ENCODE measurements around the gene CASP2. TPM values are rescaled to one million over a fixed set of nuclear protein-coding genes. Genes with fewer than 3 reads are reported as not detected.

The CASP2 gene
- polyA plus RNA-seq (2011; rRNA removed) (15.4 and 16.0 TPM in 2 replicates), polyA minus RNA-seq (2011; rRNA and poly(A)+ RNA removed) (27.3 and 39.8 TPM in 2 replicates)

GRCh38 chr7:143287935-143288826 lies at the start of gene CASP2:
TSS of gene CASP2 (plus strand) at chr7:143288351. CDS start at chr7:143288456, 105 bp downstream.
- peak; percentile 85 for DNase-seq (ENCODE audit: low read depth)
- POLR2A ChIA-PET: no interaction called here
- peak within 1 kb of the TSS; percentile 92 for H3K4me3 ChIP-seq (ENCODE audit: low read depth, low read length)
- CTCF ChIA-PET: interaction anchor here (0.7 to 1.5 kb wide), 5 partner anchors 8 to 92 kb away, joined by 3 to 6 read pairs (median 4); no protein-coding TSS in a partner anchor
- H3K36me3 ChIP-seq (ENCODE audit: control insufficient read depth, insufficient read depth, low read length): peaks cover 3% of the 10 kb centered on the region
- TF ChIP-seq CTCF (IDR thresholded peaks at IDR 0.05; ENCODE audit: insufficient read depth, low read depth, low read length): peak; percentile 50
- H3K27me3 ChIP-seq (ENCODE audit: control insufficient read depth, insufficient read depth, low read length): no peaks in the 10 kb centered on the region

GRCh38 chr7:143239813-143240212 lies 48.3 kb upstream of the CASP2 start:
- H3K36me3 ChIP-seq (ENCODE audit: control insufficient read depth, insufficient read depth, low read length): no peaks in the 10 kb centered on the region
- ChIA-PET POLR2A (interaction anchor here (0.6 kb wide), 2 partner anchors 680 to 845 kb away, joined by 5 to 19 read pairs; no protein-coding TSS in a partner anchor), CTCF (interaction anchor here (0.6 to 3.0 kb wide), 37 partner anchors 8 to 682 kb away, joined by 3 to 28 read pairs (median 5); partner anchors contain the start of genes CASP2, CLCN1, GSTK1 and TAS2R40)
- H3K27me3 ChIP-seq (ENCODE audit: control insufficient read depth, insufficient read depth, low read length): peaks cover 6% of the 10 kb centered on the region
- no peak for TF ChIP-seq CTCF (IDR thresholded peaks at IDR 0.05; ENCODE audit: insufficient read depth, low read depth, low read length)
- DNase-seq (ENCODE audit: low read depth): peak; percentile 63
- H3K4me3 ChIP-seq (ENCODE audit: low read depth, low read length): no peak overlapping the region

GRCh38 chr7:143240291-143241168 lies 47.6 kb upstream of the CASP2 start:
- DNase-seq (ENCODE audit: low read depth): peak; percentile 78
- peaks cover 6% of the 10 kb centered on the region for H3K27me3 ChIP-seq (ENCODE audit: control insufficient read depth, insufficient read depth, low read length)
- ChIA-PET CTCF (interaction anchor here (0.7 to 3.0 kb wide), 44 partner anchors 8 to 260 kb away, joined by 3 to 28 read pairs (median 5); partner anchors contain the start of genes CASP2, CLCN1, GSTK1 and TAS2R40), POLR2A (interaction anchor here (0.6 kb wide), 2 partner anchors 159 to 845 kb away, joined by 3 to 19 read pairs; no protein-coding TSS in a partner anchor)
- no peaks in the 10 kb centered on the region for H3K36me3 ChIP-seq (ENCODE audit: control insufficient read depth, insufficient read depth, low read length)
- peak; percentile 88 for TF ChIP-seq CTCF (IDR thresholded peaks at IDR 0.05; ENCODE audit: insufficient read depth, low read depth, low read length)
- no peak overlapping the region for H3K4me3 ChIP-seq (ENCODE audit: low read depth, low read length)

- POLR2A ChIA-PET: no interaction called here
Observed at GRCh38 chr7:143242306-143242705, 45.8 kb upstream of the CASP2 start.

More at GRCh38 chr7:143242306-143242705, 45.8 kb upstream of the CASP2 start:
- DNase-seq (ENCODE audit: low read depth): no peak
- no peak for TF ChIP-seq CTCF (IDR thresholded peaks at IDR 0.05; ENCODE audit: insufficient read depth, low read depth, low read length)
- Histone ChIP-seq H3K27me3 (ENCODE audit: control insufficient read depth, insufficient read depth, low read length) (peaks cover 9% of the 10 kb centered on the region), H3K4me3 (ENCODE audit: low read depth, low read length) (no peak overlapping the region), H3K36me3 (ENCODE audit: control insufficient read depth, insufficient read depth, low read length) (no peaks in the 10 kb centered on the region)
- CTCF ChIA-PET: interaction anchor here (2.4 kb wide), 1 partner anchor 175 kb away, joined by 28 read pairs; no protein-coding TSS in a partner anchor
